ENCODE results near the gene HEATR1. TPM values are rescaled to one million over a fixed set of nuclear protein-coding genes. Genes with fewer than 3 reads are reported as not detected.

The HEATR1 gene
- total and polyA plus RNA-seq, 3 donors from 2014 or later: 27.9 to 57.7 (median 51.7) TPM

GRCh38 chr1:236558846-236559245 lies 45.5 kb downstream of the HEATR1 start:
- no peak overlapping the region for H3K27ac ChIP-seq
- no peaks in the 10 kb centered on the region for H3K9me3 ChIP-seq
- WGBS, 2 donors: 92 to 100% methylated on average over 3 of the region's 3 CpGs
- intact Hi-C loops (cut with DNase I; ENCODE audit: low total_unique reads): no loop called here
- H3K27me3 ChIP-seq: no peaks in the 10 kb centered on the region
- H3K4me3 ChIP-seq: no peak overlapping the region
- no peaks in the 10 kb centered on the region for H3K36me3 ChIP-seq (ENCODE audit: low read depth, missing control alignments)
- TF ChIP-seq POLR2A (IDR thresholded peaks at IDR 0.05) (no peak), CTCF (IDR thresholded peaks at IDR 0.05) (no peak)
- no peak for DNase-seq
- no peaks in the 10 kb centered on the region for H3K4me1 ChIP-seq

- Histone ChIP-seq H3K27ac (no peak overlapping the region), H3K4me1 (no peaks in the 10 kb centered on the region), H3K27me3 (no peaks in the 10 kb centered on the region), H3K36me3 (ENCODE audit: low read depth, missing control alignments) (no peaks in the 10 kb centered on the region), H3K9me3 (no peaks in the 10 kb centered on the region), H3K4me3 (no peak overlapping the region)
- WGBS, 2 donors: 78 to 84% methylated on average over 9 of the region's 9 CpGs
- intact Hi-C loops (cut with DNase I; ENCODE audit: low total_unique reads): no loop called here
- no peak for DNase-seq
- no peak for TF ChIP-seq CTCF (IDR thresholded peaks at IDR 0.05)
- TF ChIP-seq POLR2A (IDR thresholded peaks at IDR 0.05): no peak
Measured at GRCh38 chr1:236558081-236558480, 46.2 kb downstream of the HEATR1 start.

- intact Hi-C loops (cut with DNase I; ENCODE audit: low total_unique reads): no loop called here
- TF ChIP-seq CTCF (IDR thresholded peaks at IDR 0.05) (no peak), POLR2A (IDR thresholded peaks at IDR 0.05) (no peak)
Measured at GRCh38 chr1:236556606-236557005, 47.7 kb downstream of the HEATR1 start.

GRCh38 chr1:236553370-236553769 lies 50.9 kb downstream of the HEATR1 start:
- Histone ChIP-seq H3K36me3 (ENCODE audit: low read depth, missing control alignments) (no peaks in the 10 kb centered on the region), H3K27ac (no peak overlapping the region), H3K4me1 (no peaks in the 10 kb centered on the region), H3K4me3 (no peak overlapping the region), H3K27me3 (no peaks in the 10 kb centered on the region), H3K9me3 (no peaks in the 10 kb centered on the region)
- no peak for DNase-seq
- intact Hi-C loops (cut with DNase I; ENCODE audit: low total_unique reads): no loop called here
- TF ChIP-seq CTCF (IDR thresholded peaks at IDR 0.05) (no peak), POLR2A (IDR thresholded peaks at IDR 0.05) (no peak)
- 66 to 84% methylated on average over 8 of the region's 8 CpGs for WGBS, 2 donors

More at GRCh38 chr1:236556606-236557005, 47.7 kb downstream of the HEATR1 start:
- no peak overlapping the region for H3K4me3 ChIP-seq
- H3K36me3 ChIP-seq (ENCODE audit: low read depth, missing control alignments): no peaks in the 10 kb centered on the region
- H3K27ac ChIP-seq: no peak overlapping the region
- H3K27me3 ChIP-seq: no peaks in the 10 kb centered on the region
- no peaks in the 10 kb centered on the region for H3K9me3 ChIP-seq
- WGBS, 2 donors: 92 to 96% methylated on average over 7 of the region's 7 CpGs
- no peak for DNase-seq
- no peaks in the 10 kb centered on the region for H3K4me1 ChIP-seq

GRCh38 chr1:236552901-236553300 lies 51.4 kb downstream of the HEATR1 start:
- Histone ChIP-seq H3K27me3 (no peaks in the 10 kb centered on the region), H3K4me3 (no peak overlapping the region), H3K9me3 (no peaks in the 10 kb centered on the region), H3K36me3 (ENCODE audit: low read depth, missing control alignments) (no peaks in the 10 kb centered on the region), H3K27ac (no peak overlapping the region), H3K4me1 (no peaks in the 10 kb centered on the region)
- no peak for TF ChIP-seq POLR2A (IDR thresholded peaks at IDR 0.05)
- TF ChIP-seq CTCF (IDR thresholded peaks at IDR 0.05): no peak
- DNase-seq: no peak
- intact Hi-C loops (cut with DNase I; ENCODE audit: low total_unique reads): no loop called here
- 0 to 31% methylated on average over 1 of the region's 1 CpG for WGBS, 2 donors

Measured in testis (tissue), 3 donors.